HG03460 (cell line): ENCODE measurements around the gene CLCN4.

ENCODE experiments used
- ATAC-seq: cut with Tn5 transposase; IDR thresholded peaks from one replicate; pipeline ENCODE4 v1.9.1; 2021; ENCODE audit not compliant: unreplicated experiment

The CLCN4 gene

GRCh38 chrX:10237241-10237640 is 80.5 kb downstream of the CLCN4 start:
- no peak for ATAC-seq

- no peak for ATAC-seq
Measured at GRCh38 chrX:10239611-10240064, 82.9 kb downstream of the CLCN4 start.

GRCh38 chrX:10240918-10241317 is 84.1 kb downstream of the CLCN4 start:
- no peak for ATAC-seq

GRCh38 chrX:10242026-10242425 is 85.3 kb downstream of the CLCN4 start:
- ATAC-seq: no peak

GRCh38 chrX:10243106-10243505 is 86.3 kb downstream of the CLCN4 start:
- ATAC-seq: no peak

GRCh38 chrX:10244915-10245622 is 88.3 kb downstream of the CLCN4 start:
- ATAC-seq: no peak

GRCh38 chrX:10245886-10246285 is 89.1 kb downstream of the CLCN4 start:
- no peak for ATAC-seq

- no peak for ATAC-seq
Measured at GRCh38 chrX:10246297-10246696, 89.5 kb downstream of the CLCN4 start.

GRCh38 chrX:10246846-10247245 is 90.1 kb downstream of the CLCN4 start:
- no peak for ATAC-seq

GRCh38 chrX:10254739-10255138 is 98.0 kb downstream of the CLCN4 start:
- ATAC-seq: no peak

- ATAC-seq: no peak
Measured at GRCh38 chrX:10259716-10260115, 102.9 kb downstream of the CLCN4 start.

- ATAC-seq: no peak
Measured at GRCh38 chrX:10265775-10266174, 109.0 kb downstream of the CLCN4 start.

GRCh38 chrX:10278716-10279115 is 121.9 kb downstream of the CLCN4 start:
- ATAC-seq: no peak

GRCh38 chrX:10280071-10280470 is 123.3 kb downstream of the CLCN4 start:
- no peak for ATAC-seq

GRCh38 chrX:10282490-10282889 is 125.7 kb downstream of the CLCN4 start:
- ATAC-seq: no peak

GRCh38 chrX:10286195-10286594 is 129.4 kb downstream of the CLCN4 start:
- no peak for ATAC-seq
